Tibial nerve (tissue), 3 donors: Measurements from ENCODE around the gene NKAPL.

Experiments used
- POLR2A ChIP-seq, 2 donors: fragments of 450-650 bp; IDR thresholded peaks; one replicate each; pipeline ENCODE4 v1.6.1; 2017; ENCODE audit warnings: antibody characterized with exemption in 2 of 2, mild to moderate bottlenecking in 2 of 2, moderate library complexity in 2 of 2
- TF ChIP-seq, protein P1 (sequence below), 5 experiments: fragments of 200-600 bp in 3 of 5; fragments of 450-650 bp in 2 of 5; sonication (generic) in 3 of 5; IDR thresholded peaks; one replicate each; pipeline ENCODE4 v1.5.1; 2016 to 2019; ENCODE audit warnings: antibody characterized with exemption in 5 of 5, mild to moderate bottlenecking in 3 of 5, moderate library complexity in 2 of 5

DNA sequence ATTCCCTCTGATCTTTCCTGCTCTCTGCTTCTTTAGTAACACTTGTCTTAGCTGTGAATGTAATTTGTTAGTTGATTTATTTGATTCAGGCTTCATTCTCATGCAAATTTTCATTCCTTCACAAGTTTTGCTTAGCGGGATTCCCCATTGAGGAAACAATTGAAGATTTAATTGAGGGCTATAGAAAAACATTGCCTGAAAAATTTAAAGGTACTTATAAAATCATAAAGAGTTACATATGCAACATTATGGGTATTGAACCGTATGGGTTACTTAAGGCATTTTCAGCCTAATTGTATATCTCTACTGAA is 45.9 kb upstream of the NKAPL start:
- TF ChIP-seq POLR2A (IDR thresholded peaks at IDR 0.05): no peak
- TF ChIP-seq, protein P1, sequence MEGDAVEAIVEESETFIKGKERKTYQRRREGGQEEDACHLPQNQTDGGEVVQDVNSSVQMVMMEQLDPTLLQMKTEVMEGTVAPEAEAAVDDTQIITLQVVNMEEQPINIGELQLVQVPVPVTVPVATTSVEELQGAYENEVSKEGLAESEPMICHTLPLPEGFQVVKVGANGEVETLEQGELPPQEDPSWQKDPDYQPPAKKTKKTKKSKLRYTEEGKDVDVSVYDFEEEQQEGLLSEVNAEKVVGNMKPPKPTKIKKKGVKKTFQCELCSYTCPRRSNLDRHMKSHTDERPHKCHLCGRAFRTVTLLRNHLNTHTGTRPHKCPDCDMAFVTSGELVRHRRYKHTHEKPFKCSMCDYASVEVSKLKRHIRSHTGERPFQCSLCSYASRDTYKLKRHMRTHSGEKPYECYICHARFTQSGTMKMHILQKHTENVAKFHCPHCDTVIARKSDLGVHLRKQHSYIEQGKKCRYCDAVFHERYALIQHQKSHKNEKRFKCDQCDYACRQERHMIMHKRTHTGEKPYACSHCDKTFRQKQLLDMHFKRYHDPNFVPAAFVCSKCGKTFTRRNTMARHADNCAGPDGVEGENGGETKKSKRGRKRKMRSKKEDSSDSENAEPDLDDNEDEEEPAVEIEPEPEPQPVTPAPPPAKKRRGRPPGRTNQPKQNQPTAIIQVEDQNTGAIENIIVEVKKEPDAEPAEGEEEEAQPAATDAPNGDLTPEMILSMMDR (IDR thresholded peaks at IDR 0.05): no peak
